ENCODE data around the gene MGAT4C.

MGAT4C gene

GRCh38 chr12:86170051-86170450 lies 86.1 kb downstream of the MGAT4C start:
- H3K4me3 ChIP-seq (ENCODE audit: low read depth, low read length) = no peak overlapping the region
- TF ChIP-seq CTCF (IDR thresholded peaks at IDR 0.05; ENCODE audit: low read depth, low read length) = no peak

DNA sequence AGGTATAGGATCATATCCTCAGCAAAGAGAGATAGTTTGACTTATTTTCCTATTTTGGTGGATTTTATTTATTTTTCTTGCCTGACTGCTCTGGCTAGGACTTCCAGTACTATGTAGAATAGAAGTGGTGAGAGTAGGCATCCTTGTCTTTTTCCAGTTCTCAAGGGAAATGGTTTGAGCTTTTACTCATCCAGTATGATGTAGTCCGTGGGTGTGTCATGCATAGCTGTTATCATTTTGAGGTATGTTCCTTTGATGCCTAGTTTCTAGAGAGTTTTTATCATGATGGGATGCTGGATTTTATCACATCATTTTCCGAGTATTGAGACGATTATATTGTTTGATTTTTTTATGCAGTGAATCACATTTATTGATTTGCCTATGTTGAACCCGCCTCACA lies 97.2 kb downstream of the MGAT4C start:
- TF ChIP-seq CTCF (IDR thresholded peaks at IDR 0.05; ENCODE audit: low read depth, low read length) = no peak
- H3K4me3 ChIP-seq (ENCODE audit: low read depth, low read length) = no peak overlapping the region

DNA sequence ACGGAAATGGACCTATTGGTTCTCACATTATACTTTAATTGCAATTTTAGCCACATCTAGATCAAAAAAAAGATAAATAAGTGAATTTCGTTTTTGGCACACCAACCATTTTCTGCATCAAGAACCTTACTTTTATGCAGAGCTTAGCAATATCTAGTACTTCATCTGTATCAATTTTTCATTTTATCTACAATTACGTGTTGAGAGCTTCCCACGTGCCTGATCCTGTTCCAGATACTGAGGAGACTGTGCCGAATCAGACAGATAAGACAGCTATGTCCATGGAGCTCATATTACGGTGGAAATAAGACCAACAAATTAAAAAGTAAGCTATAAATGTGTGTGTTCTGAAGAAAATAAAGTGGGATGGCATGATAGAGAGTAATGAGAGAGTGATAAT lies 101.6 kb downstream of the MGAT4C start:
- no peak for TF ChIP-seq CTCF (IDR thresholded peaks at IDR 0.05; ENCODE audit: low read depth, low read length)
- no peak overlapping the region for H3K4me3 ChIP-seq (ENCODE audit: low read depth, low read length)

GRCh38 chr12:86148612-86149011 lies 107.6 kb downstream of the MGAT4C start:
- no peak for TF ChIP-seq CTCF (IDR thresholded peaks at IDR 0.05; ENCODE audit: low read depth, low read length)
- H3K4me3 ChIP-seq (ENCODE audit: low read depth, low read length) = no peak overlapping the region

DNA sequence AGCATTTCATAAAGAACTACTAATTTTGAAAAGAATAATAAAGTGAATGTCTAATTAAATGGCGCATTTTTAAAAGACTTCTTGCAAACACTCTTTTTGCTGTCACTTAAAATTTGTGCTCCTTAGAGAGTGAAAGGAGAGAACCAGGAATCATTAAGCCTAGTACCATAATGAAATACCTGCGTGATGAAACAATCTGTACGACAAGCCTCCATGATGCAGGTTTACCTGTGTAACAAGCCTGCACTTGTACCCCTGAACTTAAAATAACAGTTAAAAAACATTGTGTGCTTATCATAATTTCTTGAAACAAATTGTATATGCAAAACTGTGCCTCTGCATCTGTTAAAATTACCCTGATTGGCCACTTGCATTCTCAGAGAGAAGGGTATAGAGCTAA lies 108.1 kb downstream of the MGAT4C start:
- no peak overlapping the region for H3K4me3 ChIP-seq (ENCODE audit: low read depth, low read length)
- TF ChIP-seq CTCF (IDR thresholded peaks at IDR 0.05; ENCODE audit: low read depth, low read length) = no peak

GRCh38 chr12:86145156-86145555 lies 111.0 kb downstream of the MGAT4C start:
- no peak for TF ChIP-seq CTCF (IDR thresholded peaks at IDR 0.05; ENCODE audit: low read depth, low read length)

GRCh38 chr12:86143162-86143561 lies 113.0 kb downstream of the MGAT4C start:
- no peak overlapping the region for H3K4me3 ChIP-seq (ENCODE audit: low read depth, low read length)
- no peak for TF ChIP-seq CTCF (IDR thresholded peaks at IDR 0.05; ENCODE audit: low read depth, low read length)

More at GRCh38 chr12:86145156-86145555, 111.0 kb downstream of the MGAT4C start:
- H3K4me3 ChIP-seq (ENCODE audit: low read depth, low read length) = no peak overlapping the region

Measured in WI38 (cell line).